Uterus (tissue), 4 donors: Measurements from ENCODE around the gene NHLRC4. TPM values are rescaled to one million over a fixed set of nuclear protein-coding genes. Genes with fewer than 3 reads are reported as not detected.

Experiments used
- DNase-seq, 2 donors: peaks; one replicate each; pipeline ENCODE4 v3.0.0-alpha.2; 2019 to 2020
- H3K27ac ChIP-seq, 2 donors: fragments of 200-600 bp; sonication (generic); 1 replicate in 1 of 2; 2 replicates in 1 of 2; pipeline ENCODE4 v1.5.1; 2016 to 2018
- H3K27me3 ChIP-seq, 2 donors: fragments of 200-600 bp; sonication (generic); one replicate each; pipeline ENCODE4 v1.5.1; 2018 to 2019; ENCODE audit warnings: control low read depth in 1 of 2
- H3K36me3 ChIP-seq, 2 donors: fragments of 200-600 bp; sonication (generic); one replicate each; pipeline ENCODE4 v1.5.1; 2019; ENCODE audit warnings: control low read depth in 1 of 2
- H3K4me1 ChIP-seq, 2 donors: fragments of 200-600 bp; sonication (generic); one replicate each; pipeline ENCODE4 v1.5.1; 2018 to 2019; ENCODE audit warnings: control low read depth in 1 of 2
- H3K4me3 ChIP-seq, 2 donors: fragments of 200-600 bp; sonication (generic); 1 replicate in 1 of 2; 2 replicates in 1 of 2; pipeline ENCODE4 v1.5.1; 2018 to 2019; ENCODE audit warnings: mild to moderate bottlenecking in 1 of 2
- H3K9me3 ChIP-seq, 2 donors: fragments of 200-600 bp; sonication (generic); one replicate each; pipeline ENCODE4 v1.5.1; 2019; ENCODE audit warnings: control low read depth in 1 of 2
- CTCF ChIP-seq, 4 experiments: fragments of 200-600 bp in 2 of 4; fragments of 450-650 bp in 2 of 4; sonication (generic) in 2 of 4; IDR thresholded peaks; one replicate each; pipeline ENCODE4 v1.5.1; 2016 to 2019; ENCODE audit warnings: antibody characterized with exemption in 4 of 4, mild to moderate bottlenecking in 2 of 4, moderate library complexity in 1 of 4
- POLR2A ChIP-seq, 2 donors: fragments of 450-650 bp; IDR thresholded peaks; one replicate each; pipeline ENCODE4 v1.6.1; 2016; ENCODE audit warnings: antibody characterized with exemption in 2 of 2, mild to moderate bottlenecking in 1 of 2, moderate library complexity in 1 of 2
- intact Hi-C: fragments of 100-400 bp; cut with DNase I; formaldehyde crosslinking; loops from one replicate; pipeline ENCODE4 v1.15.1; 2023; ENCODE audit warnings: low total_unique reads
- total RNA-seq, 4 donors: library from RNA; depleted of rRNA in 3 of 4; stranded (reverse); fragments of >200 nt in 3 of 4; gene quantifications; one replicate each; pipeline versions ENCODE4 v1.1.0 to v1.2.4, GENCODE V29; 2014 to 2023
- donor health status: DM: yes; HTN: yes; CAD: no.

NHLRC4 gene
- total RNA-seq, 4 donors from 2014 or later = 1.2 to 7.5 (median 1.5) TPM

- Histone ChIP-seq H3K27me3 (no peaks in the 10 kb centered on the region), H3K27ac (no peak overlapping the region), H3K36me3 (no peaks in the 10 kb centered on the region), H3K4me3 (no peak overlapping the region), H3K9me3 (no peaks in the 10 kb centered on the region), H3K4me1 (peaks cover 0 to under 1% of the 10 kb centered on the region in 2 donors)
- TF ChIP-seq POLR2A (IDR thresholded peaks at IDR 0.05) (no peak), CTCF (IDR thresholded peaks at IDR 0.05) (no peak)
- intact Hi-C loops = no loop called here
- DNase-seq = no peak
Observed at GRCh38 chr16:554297-554621, 12.5 kb upstream of the NHLRC4 start.

- Histone ChIP-seq H3K27ac (no peak overlapping the region), H3K4me3 (no peak overlapping the region)
- intact Hi-C loops = no loop called here
Observed at GRCh38 chr16:554640-555365, 12.0 kb upstream of the NHLRC4 start.

GRCh38 chr16:555528-556473 is 11.0 kb upstream of the NHLRC4 start:
- intact Hi-C loops = no loop called here
- H3K36me3 ChIP-seq = no peaks in the 10 kb centered on the region
- no peak for DNase-seq
- no peak overlapping the region for H3K27ac ChIP-seq
- peaks cover 0 to 1% of the 10 kb centered on the region in 2 donors for H3K27me3 ChIP-seq
- no peak overlapping the region for H3K4me3 ChIP-seq
- H3K9me3 ChIP-seq = no peaks in the 10 kb centered on the region
- peaks cover 0 to 12% of the 10 kb centered on the region in 2 donors for H3K4me1 ChIP-seq
- TF ChIP-seq CTCF (IDR thresholded peaks at IDR 0.05) (no peak), POLR2A (IDR thresholded peaks at IDR 0.05) (no peak)

More at GRCh38 chr16:554640-555365, 12.0 kb upstream of the NHLRC4 start:
- Histone ChIP-seq H3K9me3 (no peaks in the 10 kb centered on the region), H3K27me3 (no peaks in the 10 kb centered on the region), H3K36me3 (no peaks in the 10 kb centered on the region), H3K4me1 (peaks cover 0 to 6% of the 10 kb centered on the region in 2 donors)
- TF ChIP-seq CTCF (IDR thresholded peaks at IDR 0.05) (no peak), POLR2A (IDR thresholded peaks at IDR 0.05) (no peak)
- DNase-seq = no peak

- no peak for DNase-seq
- H3K9me3 ChIP-seq = no peaks in the 10 kb centered on the region
- H3K4me1 ChIP-seq = peaks cover 0 to 12% of the 10 kb centered on the region in 2 donors
- intact Hi-C loops = no loop called here
- no peak overlapping the region for H3K27ac ChIP-seq
- H3K4me3 ChIP-seq = no peak overlapping the region
- H3K27me3 ChIP-seq = peaks cover 0 to 9% of the 10 kb centered on the region in 2 donors
- TF ChIP-seq CTCF (IDR thresholded peaks at IDR 0.05) = no peak
- no peak for TF ChIP-seq POLR2A (IDR thresholded peaks at IDR 0.05)
- H3K36me3 ChIP-seq = no peaks in the 10 kb centered on the region
Observed at GRCh38 chr16:556474-557173, 10.2 kb upstream of the NHLRC4 start.
